Uterus (tissue), 2 donors: ENCODE results near the gene KRTAP10-5.

Source experiments
- POLR2A ChIP-seq, 2 donors: fragments of 450-650 bp; IDR thresholded peaks; one replicate each; pipeline ENCODE4 v1.6.1; 2016; ENCODE audit warnings: antibody characterized with exemption in 2 of 2, mild to moderate bottlenecking in 1 of 2, moderate library complexity in 1 of 2
- TF ChIP-seq, protein P1 (sequence below), 4 experiments: fragments of 200-600 bp in 2 of 4; fragments of 450-650 bp in 2 of 4; sonication (generic) in 2 of 4; IDR thresholded peaks; one replicate each; pipeline ENCODE4 v1.5.1; 2016 to 2019; ENCODE audit warnings: antibody characterized with exemption in 4 of 4, mild to moderate bottlenecking in 2 of 4, moderate library complexity in 1 of 4

DNA sequence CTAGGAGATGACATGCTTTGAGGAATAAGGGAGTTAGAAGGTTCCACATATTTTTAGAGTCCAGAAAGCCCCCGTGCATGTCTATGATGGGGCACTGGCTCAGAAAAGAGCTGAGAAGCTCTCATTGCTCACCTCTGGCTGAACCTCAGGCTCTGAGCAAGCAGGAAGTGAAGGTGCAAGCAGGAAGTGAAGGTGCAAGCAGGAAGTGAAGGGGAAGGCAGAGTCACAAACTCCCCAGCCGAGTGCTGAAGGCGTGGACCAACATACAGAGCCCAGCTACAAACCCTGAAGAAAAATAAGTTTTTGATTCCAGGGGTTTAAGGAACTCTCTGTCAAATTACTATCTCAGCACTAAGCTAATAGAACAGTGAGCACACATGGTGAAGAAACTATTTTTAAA is 38.5 kb upstream of the KRTAP10-5 start:
- TF ChIP-seq, protein P1, sequence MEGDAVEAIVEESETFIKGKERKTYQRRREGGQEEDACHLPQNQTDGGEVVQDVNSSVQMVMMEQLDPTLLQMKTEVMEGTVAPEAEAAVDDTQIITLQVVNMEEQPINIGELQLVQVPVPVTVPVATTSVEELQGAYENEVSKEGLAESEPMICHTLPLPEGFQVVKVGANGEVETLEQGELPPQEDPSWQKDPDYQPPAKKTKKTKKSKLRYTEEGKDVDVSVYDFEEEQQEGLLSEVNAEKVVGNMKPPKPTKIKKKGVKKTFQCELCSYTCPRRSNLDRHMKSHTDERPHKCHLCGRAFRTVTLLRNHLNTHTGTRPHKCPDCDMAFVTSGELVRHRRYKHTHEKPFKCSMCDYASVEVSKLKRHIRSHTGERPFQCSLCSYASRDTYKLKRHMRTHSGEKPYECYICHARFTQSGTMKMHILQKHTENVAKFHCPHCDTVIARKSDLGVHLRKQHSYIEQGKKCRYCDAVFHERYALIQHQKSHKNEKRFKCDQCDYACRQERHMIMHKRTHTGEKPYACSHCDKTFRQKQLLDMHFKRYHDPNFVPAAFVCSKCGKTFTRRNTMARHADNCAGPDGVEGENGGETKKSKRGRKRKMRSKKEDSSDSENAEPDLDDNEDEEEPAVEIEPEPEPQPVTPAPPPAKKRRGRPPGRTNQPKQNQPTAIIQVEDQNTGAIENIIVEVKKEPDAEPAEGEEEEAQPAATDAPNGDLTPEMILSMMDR (IDR thresholded peaks at IDR 0.05), result no peak
- TF ChIP-seq POLR2A (IDR thresholded peaks at IDR 0.05), result no peak
